GM04504 (cell line): ENCODE measurements around the gene MRPL22.
"Not testable (repeated sequence)": the region's sequence is repeated elsewhere in the genome, so short reads cannot be mapped to it uniquely, and the experiment has no call there.

Experiments used
- DNase-seq: peaks from one replicate; pipeline ENCODE4 v3.0.0-alpha.2; 2012; ENCODE audit warnings: low read depth

The MRPL22 gene

GRCh38 chr5:154940772-154941620, at the start of gene MRPL22:
Gene MRPL22, plus strand, starts transcription at chr5:154941073. Its CDS starts 38 bp downstream, at chr5:154941111.
- peak; percentile 81 for DNase-seq

- DNase-seq, result no peak
These were observed 48.5 kb upstream of the MRPL22 start for GRCh38 chr5:154892369-154892771.

GRCh38 chr5:154893381-154893780, 47.5 kb upstream of the MRPL22 start:
- no peak for DNase-seq

GRCh38 chr5:154895606-154896561, 45.0 kb upstream of the MRPL22 start:
- no peak for DNase-seq

GRCh38 chr5:154896562-154897165, 44.2 kb upstream of the MRPL22 start:
- no peak for DNase-seq

GRCh38 chr5:154898210-154898609, 42.7 kb upstream of the MRPL22 start:
- DNase-seq, result no peak

- DNase-seq, result no peak
These were observed 41.6 kb upstream of the MRPL22 start for GRCh38 chr5:154899151-154899816.

- DNase-seq, result no peak
These were observed 40.8 kb upstream of the MRPL22 start for GRCh38 chr5:154900066-154900465.

GRCh38 chr5:154901276-154901675, 39.6 kb upstream of the MRPL22 start:
- no peak for DNase-seq

- no peak for DNase-seq
These were observed 39.0 kb upstream of the MRPL22 start for GRCh38 chr5:154901913-154902312.

- DNase-seq, result not testable (repeated sequence)
These were observed 35.3 kb upstream of the MRPL22 start for GRCh38 chr5:154905601-154906000.

GRCh38 chr5:154916874-154917273, 24.0 kb upstream of the MRPL22 start:
- no peak for DNase-seq

- no peak for DNase-seq
These were observed 23.1 kb upstream of the MRPL22 start for GRCh38 chr5:154917757-154918156.

- DNase-seq, result peak; percentile 76
These were observed 17.1 kb upstream of the MRPL22 start for GRCh38 chr5:154923441-154924430.

- DNase-seq, result no peak
These were observed 7.3 kb upstream of the MRPL22 start for GRCh38 chr5:154933537-154933936.

GRCh38 chr5:154934881-154935280, 6.0 kb upstream of the MRPL22 start:
- no peak for DNase-seq

GRCh38 chr5:154937186-154937717, 3.6 kb upstream of the MRPL22 start:
- no peak for DNase-seq

GRCh38 chr5:154937718-154938466, 3.0 kb upstream of the MRPL22 start, which contains the start of gene GEMIN5:
Gene GEMIN5, minus strand, starts transcription at chr5:154938211. Its CDS starts 78 bp downstream, at chr5:154938133.
- peak; percentile 59 for DNase-seq

- DNase-seq, result not testable (repeated sequence)
These were observed 1.5 kb upstream of the MRPL22 start for GRCh38 chr5:154939387-154939786.
